HL-60/S4 (cell line): ENCODE measurements around the gene MYO15B.

Source experiments
- in situ Hi-C: fragments of 300-500 bp; cut with MboI; formaldehyde crosslinking; loops from 2 replicates; pipeline ENCODE4 v1.14.3; 2022; ENCODE audit warnings: low sequenced_read_pairs

Gene MYO15B

GRCh38 chr17:75601057-75601987, 13.7 kb downstream of the MYO15B start:
- in situ Hi-C loops: no loop called here

DNA sequence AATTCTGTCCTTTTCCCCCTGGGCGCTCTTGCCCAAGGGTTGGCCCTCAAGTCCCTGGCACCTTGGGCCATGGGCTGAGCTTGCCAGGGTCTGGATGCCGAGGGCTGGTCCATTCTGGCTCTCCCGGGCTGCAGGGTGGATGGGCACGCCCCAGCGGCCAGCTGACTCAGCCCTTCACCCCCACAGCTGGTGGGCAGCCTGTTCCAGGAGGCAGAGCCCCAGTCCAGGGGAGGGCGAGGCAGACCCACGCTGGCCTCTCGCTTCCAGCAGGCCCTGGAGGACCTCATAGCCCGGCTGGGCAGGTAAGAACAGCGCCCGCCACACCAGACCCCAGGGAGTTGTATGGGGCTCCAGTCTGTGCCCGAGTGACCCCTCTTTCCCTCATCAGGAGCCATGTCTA, 15.0 kb downstream of the MYO15B start:
- in situ Hi-C loops: no loop called here

DNA sequence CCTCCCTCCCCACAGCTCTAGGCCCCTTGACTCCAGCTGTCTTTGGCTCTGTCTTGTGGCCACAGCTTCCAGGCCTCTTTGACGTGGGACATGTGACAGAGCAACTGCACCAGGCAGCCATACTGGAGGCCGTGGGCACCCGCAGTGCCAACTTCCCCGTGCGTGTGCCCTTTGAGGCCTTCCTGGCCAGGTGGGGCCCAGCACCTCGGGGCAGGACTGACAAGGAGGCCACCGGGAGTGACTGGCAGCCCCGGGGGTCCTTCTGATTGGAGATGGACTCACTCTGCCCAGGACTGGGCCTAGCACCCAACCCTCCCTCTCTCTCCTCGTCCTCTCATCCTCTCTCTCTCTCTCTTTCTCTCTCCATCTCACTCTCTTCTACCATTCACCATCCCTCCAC, 15.5 kb downstream of the MYO15B start:
- in situ Hi-C loops: no loop called here

DNA sequence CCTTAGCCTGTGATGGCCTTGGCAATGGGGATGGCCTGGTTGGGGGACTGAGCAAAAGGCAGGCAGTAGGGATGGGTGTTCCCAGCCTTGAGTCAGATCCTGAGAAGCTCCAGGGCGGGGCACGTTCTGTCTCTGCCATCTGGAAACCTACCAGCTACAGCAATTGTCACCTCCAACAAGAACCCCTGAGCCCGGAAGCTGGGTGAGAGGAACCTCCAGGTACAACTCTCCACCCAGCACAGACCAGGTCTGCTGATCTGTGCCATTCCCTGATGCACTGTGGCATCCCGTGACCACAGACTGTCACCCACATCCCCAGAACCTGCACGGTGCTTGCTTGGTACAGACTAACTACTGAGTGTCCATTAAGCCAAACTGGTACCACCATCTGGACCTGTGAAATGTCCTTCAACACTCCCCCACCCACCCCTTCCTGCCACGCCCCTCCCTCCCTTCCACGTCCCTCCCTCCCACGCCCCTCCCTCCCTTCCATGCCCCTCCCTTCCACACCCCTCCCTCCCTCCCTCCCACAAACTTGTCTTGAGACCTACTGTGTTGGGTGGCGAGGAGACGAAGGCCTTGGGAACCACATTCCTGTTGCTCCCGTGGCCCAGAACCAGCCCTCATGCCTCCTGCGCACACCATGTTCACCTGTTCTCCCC, 16.6 kb downstream of the MYO15B start:
- in situ Hi-C loops: no loop called here

GRCh38 chr17:75605790-75606189, 18.2 kb downstream of the MYO15B start:
- in situ Hi-C loops: no loop called here

- in situ Hi-C loops: no loop called here
Measured at GRCh38 chr17:75607086-75607485, 19.5 kb downstream of the MYO15B start.

DNA sequence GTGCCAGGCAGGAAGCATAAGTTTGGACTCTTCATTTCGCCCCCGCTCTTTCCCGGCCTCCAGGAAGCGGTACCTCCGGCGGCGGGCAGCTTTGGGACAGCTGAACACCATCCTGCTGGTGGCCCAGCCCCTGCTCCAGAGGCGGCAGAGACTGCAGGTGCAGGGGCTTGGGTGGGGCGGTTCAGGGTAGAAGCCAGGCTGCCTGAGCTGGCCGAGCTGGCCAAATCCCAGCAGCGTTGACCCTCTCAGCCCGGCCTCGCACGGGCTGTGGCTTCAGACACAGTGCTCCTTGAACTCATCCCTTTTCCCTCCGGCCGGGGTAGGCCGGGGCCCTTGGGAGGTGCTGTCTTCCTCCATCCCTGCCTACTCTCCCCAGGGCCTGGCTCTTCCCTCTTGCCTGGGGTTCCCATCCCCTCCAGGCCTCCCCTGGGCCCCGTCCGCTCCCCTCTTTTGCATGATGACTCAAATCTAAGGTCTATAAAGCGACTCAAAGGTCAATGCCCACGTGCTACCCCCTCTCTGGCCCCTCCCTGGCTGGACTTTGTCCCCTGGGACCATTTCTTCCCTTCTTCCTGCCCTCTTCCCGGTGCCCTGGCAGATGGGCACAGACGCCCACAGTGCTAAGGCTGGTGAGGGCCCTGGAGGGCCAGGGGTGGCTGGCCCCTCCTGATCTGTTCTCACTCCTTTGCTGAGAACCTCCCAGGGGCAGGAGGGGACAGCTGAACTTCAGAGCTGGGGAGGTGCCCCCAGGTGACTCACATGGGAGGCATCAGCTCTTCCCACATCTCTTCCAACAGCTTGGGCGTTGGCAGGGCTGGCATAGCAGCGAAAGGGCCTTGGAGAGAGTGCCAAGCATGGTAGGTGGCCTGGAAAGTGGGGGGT, 22.7 kb downstream of the MYO15B start:
- in situ Hi-C loops: no loop called here

DNA sequence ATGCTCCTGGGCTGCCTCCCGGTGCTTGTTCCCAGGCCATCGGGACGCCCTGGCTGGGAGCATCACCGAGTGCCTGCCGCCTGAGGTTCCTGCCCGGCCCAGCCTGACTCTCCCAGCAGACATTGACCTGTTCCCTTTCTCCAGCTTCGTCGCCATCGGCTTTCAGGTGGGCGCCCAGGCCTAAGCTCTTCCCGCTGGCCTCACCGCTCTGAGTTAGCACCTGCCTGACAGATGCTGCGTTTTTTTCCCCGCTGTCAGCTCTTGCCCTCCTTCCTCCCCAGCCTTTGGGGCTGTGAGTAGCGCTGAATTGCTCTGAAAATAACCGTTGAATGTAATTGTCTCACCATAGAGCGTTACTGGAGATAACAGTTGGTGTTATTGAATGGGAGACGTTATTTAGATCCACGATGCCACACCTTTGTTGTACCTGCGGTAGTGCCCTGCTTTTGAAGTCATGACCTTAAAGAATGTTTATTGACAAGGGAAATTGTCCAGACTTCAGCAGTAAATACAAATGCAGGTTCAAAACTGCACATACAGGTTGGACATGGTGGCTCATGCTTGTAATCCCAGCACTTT, 24.3 kb downstream of the MYO15B start:
- in situ Hi-C loops: no loop called here

GRCh38 chr17:75612906-75613626, 25.5 kb downstream of the MYO15B start:
- in situ Hi-C loops: no loop called here

DNA sequence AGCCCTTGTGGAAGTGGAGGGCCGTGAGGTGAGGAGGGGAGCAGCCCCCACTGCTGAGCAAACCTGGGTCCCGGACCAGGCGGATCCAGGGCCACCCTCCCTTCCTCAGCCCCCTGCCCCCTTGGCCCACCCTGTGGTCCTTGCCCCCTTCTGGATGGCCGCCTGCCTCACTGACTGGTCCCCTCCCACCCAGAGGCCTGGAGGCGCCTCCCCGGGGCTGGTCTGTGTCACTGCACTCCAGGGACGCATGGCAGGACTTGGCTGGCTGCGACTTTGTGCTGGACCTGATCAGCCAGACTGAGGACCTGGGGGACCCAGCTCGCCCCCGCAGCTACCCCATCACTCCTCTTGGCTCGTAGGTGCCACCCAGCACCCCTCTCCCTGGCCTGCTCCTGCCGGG, 26.4 kb downstream of the MYO15B start:
- in situ Hi-C loops: no loop called here

GRCh38 chr17:75614556-75615270, 27.1 kb downstream of the MYO15B start:
- in situ Hi-C loops: no loop called here

DNA sequence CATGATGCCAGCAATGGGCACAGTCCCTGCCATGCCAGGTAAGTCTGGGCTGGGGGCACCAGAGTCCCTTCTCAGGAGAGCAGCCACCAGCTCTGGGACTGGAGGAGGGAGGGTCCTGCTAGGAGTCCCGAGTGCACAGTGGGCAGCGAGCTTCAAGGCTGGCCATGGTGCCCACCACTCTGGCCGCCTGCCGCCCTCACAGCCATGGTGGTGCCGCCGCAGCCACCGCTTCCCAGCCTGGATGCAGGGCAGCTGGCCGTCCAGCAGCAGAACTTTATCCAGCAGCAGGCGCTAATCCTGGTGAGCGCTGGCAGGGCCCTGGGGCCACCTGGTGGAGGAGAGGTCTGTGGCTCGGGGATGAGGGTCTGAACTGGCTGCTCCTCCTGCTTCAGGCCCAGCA, 27.7 kb downstream of the MYO15B start:
- in situ Hi-C loops: no loop called here

GRCh38 chr17:75616521-75617122, 29.0 kb downstream of the MYO15B start:
- in situ Hi-C loops: no loop called here

DNA sequence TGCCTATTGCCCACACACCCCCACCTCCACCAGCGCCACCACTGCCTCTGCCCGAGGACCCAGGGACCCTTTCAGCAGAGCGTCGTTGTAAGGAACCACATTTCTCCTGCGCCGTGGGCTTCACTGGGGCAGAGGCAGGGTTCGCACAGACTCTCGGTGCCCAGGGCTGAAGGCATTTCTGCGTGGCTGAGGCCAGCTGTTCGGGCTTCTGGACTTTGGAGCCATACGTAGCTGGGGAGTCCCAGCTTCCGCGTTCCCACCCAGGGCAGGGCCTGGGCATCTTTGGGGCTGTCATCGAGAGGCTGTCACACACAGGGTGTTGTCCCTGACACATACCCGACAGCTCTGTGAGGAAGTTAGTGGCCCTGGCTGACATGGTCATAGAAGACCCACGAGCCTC, 29.6 kb downstream of the MYO15B start:
- in situ Hi-C loops: no loop called here

GRCh38 chr17:75617675-75618074, 30.1 kb downstream of the MYO15B start:
- in situ Hi-C loops: no loop called here

- in situ Hi-C loops: no loop called here
Measured at GRCh38 chr17:75619506-75620431, 32.2 kb downstream of the MYO15B start.

DNA sequence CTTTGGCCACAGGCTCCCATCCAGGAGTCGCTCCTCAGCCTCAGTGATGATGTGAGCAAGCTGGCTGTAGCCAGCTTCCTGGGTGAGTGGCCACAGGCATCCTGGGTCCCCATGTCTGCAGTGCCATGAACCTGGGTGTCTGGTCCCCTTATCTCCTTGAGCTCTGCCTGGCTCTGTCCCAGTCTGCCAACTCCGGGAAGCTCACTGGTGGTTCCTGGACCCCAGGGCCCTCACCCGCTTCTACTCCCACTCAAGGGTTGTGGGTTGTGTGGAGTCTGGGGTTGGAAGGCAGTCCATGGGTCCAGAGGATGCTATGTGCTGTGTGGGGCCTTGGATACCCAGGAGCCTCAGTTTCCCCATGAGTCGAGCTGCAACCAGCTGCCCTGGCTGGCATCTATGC, 33.9 kb downstream of the MYO15B start:
- in situ Hi-C loops: no loop called here

DNA sequence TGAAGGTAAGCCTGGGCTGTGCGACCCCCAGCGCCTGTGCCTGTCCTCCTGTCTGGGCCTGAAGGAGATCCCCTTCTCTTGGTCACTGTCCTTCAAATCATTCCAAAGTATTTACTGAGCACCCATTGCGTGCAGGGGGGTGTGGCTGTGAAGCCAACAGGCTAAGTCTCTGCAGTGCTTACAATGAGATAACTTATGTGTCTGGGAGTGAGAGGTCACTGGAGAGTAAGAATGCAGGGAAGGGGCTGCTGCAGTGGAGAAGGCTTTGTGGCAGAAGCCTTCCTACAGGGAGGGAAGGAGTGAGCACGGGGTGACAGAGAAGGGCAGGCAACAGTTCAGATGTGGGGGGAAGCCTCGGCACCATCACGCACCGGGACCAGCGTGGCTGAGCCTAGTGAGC, 34.5 kb downstream of the MYO15B start:
- in situ Hi-C loops: no loop called here
